Measurements from ENCODE around the gene PCK2. TPM values are rescaled to one million over a fixed set of nuclear protein-coding genes. Genes with fewer than 3 reads are reported as not detected.

PCK2 gene
- total and polyA plus RNA-seq, 3 donors from 2014 or later = 20.7 to 43.6 (median 30.6) TPM

DNA sequence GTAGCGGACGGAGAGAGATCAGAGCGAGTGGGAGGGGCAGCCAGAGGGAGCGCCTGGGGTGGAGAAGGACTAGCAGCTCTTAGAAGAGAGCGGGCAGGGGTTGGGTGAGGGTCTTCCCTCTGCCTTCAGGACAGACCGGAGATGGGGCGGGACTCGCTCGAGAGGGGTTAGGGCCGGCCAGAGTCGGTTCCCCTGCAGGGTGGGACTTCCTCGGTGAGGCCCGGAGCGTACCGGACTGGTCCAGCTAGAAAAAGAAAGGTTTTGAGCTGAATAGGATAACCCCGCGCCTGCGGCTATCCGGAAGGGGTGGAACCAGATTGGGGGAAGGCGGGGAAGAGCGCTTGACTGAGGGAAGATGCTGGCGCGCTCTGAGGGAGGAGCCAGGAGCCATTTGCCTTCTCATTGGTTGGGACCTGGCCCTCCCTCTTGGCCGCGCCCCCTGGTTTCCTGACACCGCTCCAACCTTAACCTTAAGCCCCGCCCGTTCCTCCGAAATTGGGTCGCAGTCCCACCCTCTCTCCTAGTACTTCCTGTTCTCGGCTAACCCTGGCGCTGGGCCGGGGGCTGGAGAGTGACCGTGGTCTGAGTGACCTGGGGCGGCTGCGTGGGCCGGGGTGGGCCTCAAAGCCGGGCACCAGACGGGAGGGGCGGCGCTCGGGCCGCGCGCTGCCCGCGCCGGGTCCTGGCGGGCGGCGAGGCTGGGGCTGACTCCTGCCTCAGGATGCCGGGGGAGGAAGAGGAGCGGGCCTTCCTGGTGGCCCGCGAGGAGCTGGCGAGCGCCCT, 53.1 kb downstream of the PCK2 start, which contains the start of gene RNF31:
RNF31 (plus strand) TSS at position 521 of the 783 bp plus-strand sequence; CDS start at position 722, 201 bp downstream.
- H3K9me3 ChIP-seq = no peaks in the 10 kb centered on the region
- intact Hi-C loops (cut with DNase I; ENCODE audit: low total_unique reads) = no loop called here
- WGBS, 2 donors = 0 to 1% methylated on average over 29 to 51 of the region's 57 CpGs
- peak within 1 kb of the TSS; percentile 89 to 91 for H3K27ac ChIP-seq
- peak; percentile 99 for DNase-seq
- TF ChIP-seq, protein P1, sequence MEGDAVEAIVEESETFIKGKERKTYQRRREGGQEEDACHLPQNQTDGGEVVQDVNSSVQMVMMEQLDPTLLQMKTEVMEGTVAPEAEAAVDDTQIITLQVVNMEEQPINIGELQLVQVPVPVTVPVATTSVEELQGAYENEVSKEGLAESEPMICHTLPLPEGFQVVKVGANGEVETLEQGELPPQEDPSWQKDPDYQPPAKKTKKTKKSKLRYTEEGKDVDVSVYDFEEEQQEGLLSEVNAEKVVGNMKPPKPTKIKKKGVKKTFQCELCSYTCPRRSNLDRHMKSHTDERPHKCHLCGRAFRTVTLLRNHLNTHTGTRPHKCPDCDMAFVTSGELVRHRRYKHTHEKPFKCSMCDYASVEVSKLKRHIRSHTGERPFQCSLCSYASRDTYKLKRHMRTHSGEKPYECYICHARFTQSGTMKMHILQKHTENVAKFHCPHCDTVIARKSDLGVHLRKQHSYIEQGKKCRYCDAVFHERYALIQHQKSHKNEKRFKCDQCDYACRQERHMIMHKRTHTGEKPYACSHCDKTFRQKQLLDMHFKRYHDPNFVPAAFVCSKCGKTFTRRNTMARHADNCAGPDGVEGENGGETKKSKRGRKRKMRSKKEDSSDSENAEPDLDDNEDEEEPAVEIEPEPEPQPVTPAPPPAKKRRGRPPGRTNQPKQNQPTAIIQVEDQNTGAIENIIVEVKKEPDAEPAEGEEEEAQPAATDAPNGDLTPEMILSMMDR (IDR thresholded peaks at IDR 0.05) = no peak
- TF ChIP-seq POLR2A (IDR thresholded peaks at IDR 0.05) = no peak
- H3K36me3 ChIP-seq (ENCODE audit: low read depth, missing control alignments) = no peaks in the 10 kb centered on the region
- H3K4me3 ChIP-seq = peak within 1 kb of the TSS; percentile 91 to 95
- no peaks in the 10 kb centered on the region for H3K27me3 ChIP-seq
- H3K4me1 ChIP-seq = peaks cover 17% of the 10 kb centered on the region

DNA sequence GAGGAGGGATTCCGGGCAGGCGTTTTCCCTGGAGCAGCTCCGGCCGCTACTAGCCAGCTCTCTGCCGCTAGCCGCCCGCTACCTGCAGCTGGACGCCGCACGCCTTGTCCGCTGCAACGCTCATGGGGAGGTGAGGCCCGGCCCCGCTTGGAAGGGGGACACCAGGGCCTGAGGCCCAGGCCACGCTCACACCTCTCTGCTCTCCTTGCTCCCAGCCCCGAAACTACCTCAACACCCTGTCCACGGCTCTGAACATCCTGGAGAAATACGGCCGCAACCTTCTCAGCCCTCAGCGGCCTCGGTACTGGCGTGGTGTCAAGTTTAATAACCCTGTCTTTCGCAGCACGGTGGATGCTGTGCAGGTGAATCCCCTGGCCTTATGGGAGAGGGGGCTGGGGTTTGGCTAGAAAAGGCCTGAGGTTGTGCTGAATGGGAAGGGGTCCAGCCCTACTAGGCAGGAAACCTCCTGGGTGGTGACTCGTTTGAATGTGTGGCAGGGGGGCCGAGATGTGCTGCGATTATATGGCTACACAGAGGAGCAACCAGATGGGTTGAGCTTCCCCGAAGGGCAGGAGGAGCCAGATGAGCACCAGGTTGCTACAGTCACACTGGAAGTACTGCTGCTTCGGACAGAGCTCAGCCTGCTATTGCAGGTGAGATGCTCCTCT, 53.8 kb downstream of the PCK2 start:
- Histone ChIP-seq H3K4me3 (peak overlapping the region; percentile 91 to 95), H3K36me3 (ENCODE audit: low read depth, missing control alignments) (no peaks in the 10 kb centered on the region), H3K9me3 (no peaks in the 10 kb centered on the region), H3K4me1 (peaks cover 15% of the 10 kb centered on the region), H3K27ac (peak overlapping the region; percentile 73 to 89), H3K27me3 (no peaks in the 10 kb centered on the region)
- 2 to 11% methylated on average over 14 to 29 of the region's 29 CpGs for WGBS, 2 donors
- intact Hi-C loops (cut with DNase I; ENCODE audit: low total_unique reads) = no loop called here
- no peak for DNase-seq
- no peak for TF ChIP-seq POLR2A (IDR thresholded peaks at IDR 0.05)
- TF ChIP-seq, protein P1 (IDR thresholded peaks at IDR 0.05) = no peak

DNA sequence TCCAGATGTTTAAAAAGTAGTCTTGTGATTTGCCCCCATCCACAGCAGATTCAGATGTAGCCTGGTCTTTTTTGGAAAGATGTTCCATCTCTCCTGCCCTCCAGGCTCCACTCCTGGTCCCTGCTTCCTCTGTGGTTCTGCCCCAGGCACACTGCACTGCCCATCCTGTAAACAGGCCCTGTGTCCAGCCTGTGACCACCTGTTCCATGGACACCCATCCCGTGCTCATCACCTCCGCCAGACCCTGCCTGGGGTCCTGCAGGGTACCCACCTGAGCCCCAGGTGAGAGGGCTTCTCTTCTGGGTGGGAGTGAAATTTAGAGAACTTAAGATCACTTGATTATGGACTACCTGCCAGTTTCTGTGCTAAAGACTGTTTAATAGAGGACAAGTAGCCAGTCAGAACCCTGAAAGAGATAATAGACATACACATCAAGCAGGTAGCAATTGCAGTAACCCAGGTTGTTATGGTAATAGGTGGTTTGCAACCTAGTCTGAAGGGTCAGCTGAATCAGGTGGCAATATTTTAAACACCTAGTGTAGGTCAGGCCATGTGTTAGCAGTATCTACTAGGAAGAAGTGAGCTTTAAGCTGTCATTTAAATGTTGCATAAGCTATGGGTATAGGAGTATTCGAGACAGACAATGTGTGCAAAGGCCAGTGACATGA, 55.3 kb downstream of the PCK2 start:
- no peaks in the 10 kb centered on the region for H3K36me3 ChIP-seq (ENCODE audit: low read depth, missing control alignments)
- H3K4me3 ChIP-seq = no peak overlapping the region
- 92 to 93% methylated on average over 3 of the region's 3 CpGs for WGBS, 2 donors
- H3K9me3 ChIP-seq = no peaks in the 10 kb centered on the region
- intact Hi-C loops (cut with DNase I; ENCODE audit: low total_unique reads) = no loop called here
- DNase-seq = no peak
- no peak overlapping the region for H3K27ac ChIP-seq
- H3K27me3 ChIP-seq = no peaks in the 10 kb centered on the region
- TF ChIP-seq, protein P1 (IDR thresholded peaks at IDR 0.05) = no peak
- no peak for TF ChIP-seq POLR2A (IDR thresholded peaks at IDR 0.05)
- peaks cover 15% of the 10 kb centered on the region for H3K4me1 ChIP-seq

DNA sequence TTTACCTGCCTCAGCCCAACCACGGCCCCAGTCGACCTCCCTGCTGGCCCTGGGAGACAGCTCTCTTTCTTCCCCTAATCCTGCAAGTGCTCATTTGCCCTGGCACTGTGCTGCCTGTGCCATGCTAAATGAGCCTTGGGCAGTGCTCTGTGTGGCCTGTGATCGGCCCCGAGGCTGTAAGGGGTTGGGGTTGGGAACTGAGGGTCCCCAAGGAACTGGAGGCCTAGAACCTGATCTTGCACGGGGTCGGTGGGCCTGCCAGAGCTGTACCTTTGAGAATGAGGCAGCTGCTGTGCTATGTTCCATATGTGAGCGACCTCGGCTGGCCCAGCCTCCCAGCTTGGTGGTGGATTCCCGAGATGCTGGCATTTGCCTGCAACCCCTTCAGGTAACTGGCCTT, 56.0 kb downstream of the PCK2 start:
- WGBS, 2 donors = 88 to 89% methylated on average over 9 of the region's 9 CpGs
- no peak overlapping the region for H3K27ac ChIP-seq
- H3K4me1 ChIP-seq = peaks cover 15% of the 10 kb centered on the region
- no peak for DNase-seq
- no peaks in the 10 kb centered on the region for H3K36me3 ChIP-seq (ENCODE audit: low read depth, missing control alignments)
- H3K9me3 ChIP-seq = no peaks in the 10 kb centered on the region
- TF ChIP-seq POLR2A (IDR thresholded peaks at IDR 0.05) = no peak
- TF ChIP-seq, protein P1 (IDR thresholded peaks at IDR 0.05) = no peak
- intact Hi-C loops (cut with DNase I; ENCODE audit: low total_unique reads) = no loop called here
- H3K27me3 ChIP-seq = no peaks in the 10 kb centered on the region
- H3K4me3 ChIP-seq = no peak overlapping the region

Measured in testis (tissue), 3 donors.